B cell (primary cell): ENCODE data around the gene ZNF132. TPM values are rescaled to one million over a fixed set of nuclear protein-coding genes. Genes with fewer than 3 reads are reported as not detected.

Source experiments
- ATAC-seq: fragments of 200-7000 bp; cut with Tn5 transposase; one replicate; pipeline ENCODE4 v1.10.0; 2021; ENCODE audit warnings: low read depth, mild to moderate bottlenecking, moderate number of reproducible peaks, moderate library complexity
- CTCF ChIA-PET: fragments of 350-600 bp; sonication (Branson Sonifier 250); formaldehyde crosslinking; loops from one replicate; lab custom pipeline; 2021; ENCODE audit warnings: antibody characterized with exemption, inconsistent platforms; lab: Charles Lee
- POLR2A ChIA-PET: fragments of 350-600 bp; sonication (Branson Sonifier 250); formaldehyde crosslinking; loops from one replicate; lab custom pipeline; 2021; ENCODE audit warnings: antibody characterized with exemption; lab: Charles Lee
- DNase-seq: peaks from one replicate; pipeline ENCODE4 v3.0.0; 2013
- H2AFZ ChIP-seq: 2 replicates; pipeline ENCODE4 v1.6.1; 2012; ENCODE audit warnings: mild to moderate bottlenecking, low read depth, low read length; ENCODE audit not compliant: insufficient read depth, poor library complexity, severe bottlenecking
- H3K27ac ChIP-seq, 2 donors: 1 replicate in 1 of 2; 2 replicates in 1 of 2; pipeline ENCODE4 v1.5.1; 2012 to 2013; ENCODE audit warnings: low read length in 2 of 2, mild to moderate bottlenecking in 2 of 2, moderate library complexity in 1 of 2
- H3K27me3 ChIP-seq, 4 experiments: fragments of 200-600 bp in 1 of 4; sonication (generic) in 1 of 4; replicated peaks in 1 of 4; 1 replicate in 2 of 4; 2 replicates in 2 of 4; pipeline versions ENCODE4 v1.6.1 to v1.7.0; 2013 to 2016; ENCODE audit warnings: low read length in 3 of 4, mild to moderate bottlenecking in 2 of 4, mixed read lengths in 1 of 4, moderate library complexity in 1 of 4; ENCODE audit not compliant: insufficient read depth in 4 of 4, control insufficient read depth in 3 of 4; ENCODE audit errors: control extremely low read depth in 1 of 4
- H3K36me3 ChIP-seq, 2 experiments: replicated peaks in 1 of 2; 1 replicate in 1 of 2; 2 replicates in 1 of 2; pipeline versions ENCODE4 v1.6.1 to v1.7.1; 2013; ENCODE audit warnings: low read length in 1 of 2; ENCODE audit not compliant: insufficient read depth in 2 of 2, control insufficient read depth in 1 of 2; ENCODE audit errors: control extremely low read depth in 1 of 2, extremely low read depth in 1 of 2
- H3K4me1 ChIP-seq, 2 donors: fragments of 200-600 bp in 1 of 2; sonication (generic) in 1 of 2; 1 replicate in 1 of 2; 2 replicates in 1 of 2; pipeline versions ENCODE4 v1.5.1 to v1.6.1; 2013 to 2017; ENCODE audit warnings: low read length in 2 of 2; ENCODE audit not compliant: control insufficient read depth in 2 of 2, insufficient read depth in 2 of 2
- H3K4me2 ChIP-seq: replicated peaks from 2 replicates; pipeline ENCODE3; 2012; ENCODE audit warnings: mild to moderate bottlenecking, low read depth, low read length; ENCODE audit not compliant: poor library complexity, severe bottlenecking
- H3K4me3 ChIP-seq, 5 experiments: fragments of 200-600 bp in 1 of 5; sonication (generic) in 1 of 5; 1 replicate in 3 of 5; 2 replicates in 2 of 5; pipeline versions ENCODE4 v1.5.1 to v1.7.0; 2011 to 2016; ENCODE audit warnings: low read length in 4 of 5, mild to moderate bottlenecking in 4 of 5, low read depth in 2 of 5, control low read depth in 1 of 5, moderate library complexity in 1 of 5; ENCODE audit not compliant: insufficient read depth in 1 of 5; ENCODE audit errors: control extremely low read depth in 1 of 5, extremely low read depth in 1 of 5
- H3K79me2 ChIP-seq: fragments of 200-600 bp; sonication (generic); one replicate; pipeline ENCODE4 v1.6.0; 2016; ENCODE audit warnings: low read length; ENCODE audit not compliant: control insufficient read depth, insufficient read depth
- H3K9ac ChIP-seq: fragments of 200-600 bp; sonication (generic); 2 replicates; pipeline ENCODE4 v1.6.1; 2017; ENCODE audit warnings: mild to moderate bottlenecking, low read length, moderate library complexity
- H3K9me3 ChIP-seq, 3 donors: one replicate each; pipeline versions ENCODE4 v1.6.1 to v1.7.1; 2013; ENCODE audit warnings: low read length in 2 of 3; ENCODE audit not compliant: control insufficient read depth in 2 of 3, insufficient read depth in 1 of 3; ENCODE audit errors: control extremely low read depth in 1 of 3
- H4K20me1 ChIP-seq: 2 replicates; pipeline ENCODE4 v1.6.0; 2012; ENCODE audit warnings: mild to moderate bottlenecking, low read length; ENCODE audit not compliant: insufficient read depth, control insufficient read depth, poor library complexity, severe bottlenecking
- H3K27ac Mint-ChIP-seq: one replicate; pipeline ENCODE4 v1.8.0; 2021; ENCODE audit warnings: mixed read lengths
- H3K27me3 Mint-ChIP-seq: one replicate; pipeline ENCODE4 v1.8.0; 2021; ENCODE audit warnings: mixed read lengths
- H3K4me1 Mint-ChIP-seq: one replicate; pipeline ENCODE4 v1.8.0; 2021; ENCODE audit warnings: mixed read lengths
- H3K4me3 Mint-ChIP-seq: one replicate; pipeline ENCODE4 v1.8.0; 2021; ENCODE audit warnings: mixed read lengths
- H3K9me3 Mint-ChIP-seq: one replicate; pipeline ENCODE4 v1.8.0; 2022; ENCODE audit warnings: mixed read lengths; ENCODE audit not compliant: insufficient read depth
- CTCF ChIP-seq: fragments of 200-600 bp; IDR thresholded peaks from one replicate; pipeline ENCODE4 v1.8.0; 2022; ENCODE audit warnings: antibody characterized with exemption, mild to moderate bottlenecking
- EZH2 ChIP-seq: IDR thresholded peaks from 2 replicates; pipeline ENCODE4 v1.6.1; 2012; ENCODE audit warnings: borderline replicate concordance, low read depth, mild to moderate bottlenecking, moderate library complexity, low read length; ENCODE audit not compliant: insufficient read depth, poor library complexity, severe bottlenecking
- WGBS: methylation state at CpG from one replicate; pipeline ENCODE4 v1.1.5; 2013; ENCODE audit warnings: missing lambda C conversion rate; ENCODE audit not compliant: insufficient coverage; 5-methylcytosine and 5-hydroxymethylcytosine counted together
- intact Hi-C: fragments of 100-400 bp; cut with micrococcal nuclease; formaldehyde crosslinking; loops from one replicate; pipeline ENCODE4 v1.10.0; 2022
- polyA plus RNA-seq: library from polyadenylated mRNA; depleted of rRNA; stranded (reverse); fragments of >200 nt; gene quantifications from 2 replicates; pipeline ENCODE4 v1.2.3, GENCODE V29; 2012
- total RNA-seq, 2 donors: library from RNA; stranded (reverse); fragments of 120-200 nt in 1 of 2; gene quantifications; 1 replicate in 1 of 2; 2 replicates in 1 of 2; pipeline versions ENCODE4 v1.2.3 to v1.2.4, GENCODE V29; 2013 to 2022

ZNF132 gene
- total and polyA plus RNA-seq, 2 donors (not counting 1 experiment from before 2014, with no cell fraction given) = 1.6 to 14.7 TPM

DNA sequence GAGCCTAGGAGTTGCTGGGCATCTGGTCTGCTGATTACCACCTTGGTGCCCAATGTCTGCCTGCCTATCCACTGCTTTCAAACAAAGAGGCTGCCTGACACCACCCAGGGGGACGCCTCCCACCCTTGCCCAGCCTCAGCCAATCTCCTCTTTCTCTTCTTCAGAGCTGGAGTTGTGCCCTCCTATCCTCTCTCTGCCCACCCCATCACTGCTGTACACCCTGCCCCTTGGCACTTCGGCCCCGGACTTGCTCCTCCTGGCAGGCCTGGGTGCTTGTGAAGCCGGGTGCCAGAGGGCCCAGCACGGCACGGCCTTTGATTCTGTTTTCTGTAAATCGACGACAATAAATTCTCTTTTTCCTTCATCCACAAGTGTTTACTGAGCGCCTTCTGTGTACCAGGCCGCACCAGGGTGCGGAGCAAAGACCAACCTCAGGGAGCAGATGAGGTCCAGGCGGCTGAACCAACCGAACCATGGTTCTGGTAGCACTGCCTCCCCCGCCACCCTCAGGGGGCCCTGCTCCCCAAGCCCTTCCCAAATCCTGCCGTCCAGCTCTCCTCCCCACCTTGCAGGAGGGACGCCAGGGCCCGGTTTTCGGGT is 39.5 kb downstream of the ZNF132 start:
- Mint-ChIP-seq H3K4me1 (peaks cover 7% of the 10 kb centered on the region), H3K9me3 (no peaks in the 10 kb centered on the region), H3K27me3 (peaks cover 3% of the 10 kb centered on the region), H3K4me3 (peak overlapping the region; percentile 89), H3K27ac (no peak overlapping the region)
- Histone ChIP-seq H3K27me3 (peaks cover 0 to 26% (median 10%) of the 10 kb centered on the region in 4 experiments), H4K20me1 (no peaks in the 10 kb centered on the region), H3K4me2 (peak overlapping the region; percentile 99), H3K36me3 (no peaks in the 10 kb centered on the region), H3K4me3 (peak overlapping the region in 4 of 5 experiments; percentile 50 to 69 (median 57)), H2AFZ (peak overlapping the region; percentile 84), H3K27ac (peak overlapping the region; percentile 32 to 63), H3K79me2 (peaks cover 2% of the 10 kb centered on the region), H3K9ac (peak overlapping the region; percentile 68), H3K4me1 (peaks cover 10 to 21% of the 10 kb centered on the region in 2 donors), H3K9me3 (peaks cover 0 to 12% (median 0%) of the 10 kb centered on the region in 3 donors)
- 75% methylated on average over 18 of the region's 18 CpGs for WGBS
- DNase-seq (no peak), ATAC-seq (no peak)
- ChIA-PET CTCF (no interaction called here), POLR2A (interaction anchor here (0.6 to 0.7 kb wide), 2 partner anchors 8 to 56 kb away, joined by 3 read pairs; partner anchors contain the start of gene ZNF584)
- intact Hi-C loops = loop anchor here (2.0 kb wide), 1 partner anchor 66 kb away; the partner anchor contains the start of gene ZNF324
- TF ChIP-seq CTCF = no peak
- no peak for TF ChIP-seq EZH2

DNA sequence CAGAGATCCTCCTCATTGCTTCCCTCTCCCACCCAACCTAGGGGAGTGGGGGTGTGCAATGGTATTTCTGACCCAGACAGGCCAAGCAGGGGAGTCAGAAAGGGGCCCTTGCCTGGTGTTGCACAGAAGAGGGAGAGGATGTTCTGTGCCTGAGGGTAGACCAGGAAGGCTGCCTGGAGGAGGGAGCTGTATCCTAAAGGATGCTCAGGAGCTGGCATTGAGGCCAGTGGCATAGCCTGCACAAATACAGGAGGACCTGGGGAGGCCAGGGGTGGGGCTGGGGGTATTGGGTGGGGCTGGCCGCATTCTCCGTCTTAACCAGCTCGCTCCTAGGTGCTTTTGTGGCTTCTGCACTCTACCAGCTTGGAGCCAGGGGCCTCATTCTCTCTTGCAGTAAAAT is 40.0 kb downstream of the ZNF132 start:
- Histone ChIP-seq H3K27me3 (peaks cover 0 to 27% (median 10%) of the 10 kb centered on the region in 4 experiments), H3K27ac (no peak overlapping the region), H3K79me2 (peaks cover 2% of the 10 kb centered on the region), H4K20me1 (no peaks in the 10 kb centered on the region), H3K9me3 (peaks cover 0 to 12% (median 0%) of the 10 kb centered on the region in 3 donors), H2AFZ (no peak overlapping the region), H3K4me3 (no peak overlapping the region), H3K4me1 (peaks cover 10 to 21% of the 10 kb centered on the region in 2 donors), H3K36me3 (peaks cover 0 to 4% of the 10 kb centered on the region in 2 experiments), H3K9ac (no peak overlapping the region), H3K4me2 (no peak overlapping the region)
- CTCF ChIA-PET = no interaction called here
- H3K9me3 Mint-ChIP-seq = no peaks in the 10 kb centered on the region
- H3K27me3 Mint-ChIP-seq = peaks cover 3% of the 10 kb centered on the region
- DNase-seq = no peak
- intact Hi-C loops = loop anchor here (2.0 kb wide), 1 partner anchor 67 kb away; the partner anchor contains the start of gene ZNF324
- peaks cover 7% of the 10 kb centered on the region for H3K4me1 Mint-ChIP-seq
- H3K4me3 Mint-ChIP-seq = peak overlapping the region; percentile 89
- no peak overlapping the region for H3K27ac Mint-ChIP-seq
- no peak for ATAC-seq
- POLR2A ChIA-PET = interaction anchor here (0.6 to 0.7 kb wide), 2 partner anchors 9 to 55 kb away, joined by 3 read pairs; partner anchors contain the start of gene ZNF584
- 96% methylated on average over 3 of the region's 3 CpGs for WGBS
- TF ChIP-seq CTCF = no peak
- no peak for TF ChIP-seq EZH2
